Liver (tissue), 9 donors: ENCODE data around the gene PLPP2. TPM values are rescaled to one million over a fixed set of nuclear protein-coding genes. Genes with fewer than 3 reads are reported as not detected.

ENCODE experiments used
- DNase-seq: peaks from one replicate; pipeline ENCODE4 v3.0.0-alpha.2; 2017; ENCODE audit warnings: low spot score
- H3K27ac ChIP-seq, 2 donors: one replicate each; pipeline ENCODE4 v1.7.0; 2013; ENCODE audit warnings: inconsistent platforms in 2 of 2, low read length in 2 of 2, control low read depth in 1 of 2, low read depth in 1 of 2, mild to moderate bottlenecking in 1 of 2
- H3K27me3 ChIP-seq, 4 donors: one replicate each; pipeline versions ENCODE4 v1.6.1 to v1.7.0; 2013; ENCODE audit warnings: low read length in 3 of 4, inconsistent platforms in 1 of 4, mild to moderate bottlenecking in 1 of 4, moderate library complexity in 1 of 4; ENCODE audit not compliant: control insufficient read depth in 4 of 4, insufficient read depth in 4 of 4
- H3K36me3 ChIP-seq, 4 donors: one replicate each; pipeline versions ENCODE4 v1.6.1 to v1.7.0; 2013; ENCODE audit warnings: low read length in 3 of 4, mild to moderate bottlenecking in 3 of 4, low read depth in 1 of 4, moderate library complexity in 1 of 4; ENCODE audit not compliant: control insufficient read depth in 4 of 4, insufficient read depth in 3 of 4
- H3K4me1 ChIP-seq, 4 donors: one replicate each; pipeline versions ENCODE4 v1.6.1 to v1.7.0; 2013; ENCODE audit warnings: low read length in 3 of 4, mild to moderate bottlenecking in 3 of 4, moderate library complexity in 1 of 4; ENCODE audit not compliant: control insufficient read depth in 4 of 4, insufficient read depth in 4 of 4
- H3K4me3 ChIP-seq, 3 donors: one replicate each; pipeline versions ENCODE4 v1.6.1 to v1.7.0; 2013; ENCODE audit warnings: low read length in 3 of 3, control low read depth in 1 of 3, low read depth in 1 of 3, mild to moderate bottlenecking in 1 of 3
- H3K9ac ChIP-seq, 2 donors: one replicate each; pipeline ENCODE4 v1.7.0; 2013; ENCODE audit warnings: low read length in 2 of 2, mild to moderate bottlenecking in 2 of 2, moderate library complexity in 2 of 2, control low read depth in 1 of 2, low read depth in 1 of 2
- H3K9me3 ChIP-seq, 4 donors: one replicate each; pipeline versions ENCODE4 v1.6.1 to v1.7.0; 2013; ENCODE audit warnings: low read length in 3 of 4; ENCODE audit not compliant: control insufficient read depth in 4 of 4
- EGR1 ChIP-seq, 2 donors: IDR thresholded peaks; 2 replicates each; pipeline ENCODE4 v1.6.1; 2016 to 2018; ENCODE audit warnings: antibody characterized with exemption in 2 of 2, low read depth in 2 of 2
- FOXA1 ChIP-seq: IDR thresholded peaks from 2 replicates; pipeline ENCODE4 v1.6.1; 2016; ENCODE audit warnings: antibody characterized with exemption
- FOXA2 ChIP-seq: IDR thresholded peaks from 2 replicates; pipeline ENCODE4 v1.6.1; 2016; ENCODE audit warnings: antibody characterized with exemption
- GABPA ChIP-seq, 2 donors: IDR thresholded peaks in 1 of 2; conservative IDR thresholded peaks in 1 of 2; 2 replicates each; pipeline ENCODE4 v1.6.1; 2016; ENCODE audit warnings: antibody characterized with exemption in 2 of 2, mild to moderate bottlenecking in 1 of 2, moderate library complexity in 1 of 2
- HNF4A ChIP-seq, 2 donors: conservative IDR thresholded peaks; 2 replicates each; pipeline ENCODE4 v1.6.1; 2016; ENCODE audit warnings: antibody characterized with exemption in 2 of 2, mild to moderate bottlenecking in 2 of 2
- HNF4G ChIP-seq: IDR thresholded peaks from 2 replicates; pipeline ENCODE4 v1.6.1; 2016; ENCODE audit warnings: antibody characterized with exemption
- JUND ChIP-seq, 2 donors: IDR thresholded peaks; 2 replicates each; pipeline ENCODE4 v1.6.1; 2016; ENCODE audit warnings: antibody characterized with exemption in 2 of 2
- MAX ChIP-seq: IDR thresholded peaks from 2 replicates; pipeline ENCODE4 v1.6.1; 2016; ENCODE audit warnings: antibody characterized with exemption
- NR2F2 ChIP-seq: IDR thresholded peaks from 2 replicates; pipeline ENCODE4 v1.6.1; 2016; ENCODE audit warnings: antibody characterized with exemption
- RAD21 ChIP-seq, 2 donors: IDR thresholded peaks; 2 replicates each; pipeline ENCODE4 v1.6.1; 2016; ENCODE audit warnings: antibody characterized with exemption in 2 of 2, mild to moderate bottlenecking in 2 of 2
- RXRA ChIP-seq, 2 donors: IDR thresholded peaks; 2 replicates each; pipeline ENCODE4 v1.6.1; 2017 to 2018; ENCODE audit warnings: antibody characterized with exemption in 2 of 2, mild to moderate bottlenecking in 1 of 2
- SP1 ChIP-seq: IDR thresholded peaks from 2 replicates; pipeline ENCODE4 v1.6.1; 2018; ENCODE audit warnings: antibody characterized with exemption, mild to moderate bottlenecking
- TAF1 ChIP-seq: conservative IDR thresholded peaks from 2 replicates; pipeline ENCODE4 v1.6.1; 2016; ENCODE audit warnings: antibody characterized with exemption, mild to moderate bottlenecking
- YY1 ChIP-seq: IDR thresholded peaks from 2 replicates; pipeline ENCODE4 v1.6.1; 2016; ENCODE audit warnings: antibody characterized with exemption, mild to moderate bottlenecking
- ZBTB33 ChIP-seq: IDR thresholded peaks from 2 replicates; pipeline ENCODE4 v1.6.1; 2016; ENCODE audit warnings: antibody characterized with exemption
- WGBS: extraction: QIAGEN DNeasy Blood & Tissue Kit; methylation state at CpG from one replicate; pipeline ENCODE4 v1.1.7; 2013; 5-methylcytosine and 5-hydroxymethylcytosine counted together
- polyA plus RNA-seq, 2 donors: library from polyadenylated mRNA; stranded (reverse) in 1 of 2; unstranded in 1 of 2; fragments of 200-250 nt in 1 of 2; fragments of >200 nt in 1 of 2; fragmentation: Nextera tagmentation in 1 of 2; extraction: Ambion mirVana in 1 of 2; gene quantifications; one replicate each; pipeline versions ENCODE4 v1.2.1 to v1.2.3, GENCODE V29; 2013 to 2015
- total RNA-seq, 2 donors: library from RNA; depleted of rRNA; stranded (reverse); fragments of >200 nt; gene quantifications; one replicate each; pipeline ENCODE4 v1.2.3, GENCODE V29; 2014
- TF ChIP-seq, protein P1 (sequence below): fragments of 150-350 bp; IDR thresholded peaks from 2 replicates; pipeline ENCODE4 v1.5.1; 2017; ENCODE audit warnings: improper control_type of control experiment, low read depth, low read length; ENCODE audit not compliant: missing input control
- TF ChIP-seq, protein P2 (sequence below): IDR thresholded peaks from 2 replicates; pipeline ENCODE4 v1.6.1; 2016; ENCODE audit warnings: antibody characterized with exemption
- donor health status: healthy.
- donor health status: healthy.
- donor health status: healthy.
- donor health status: healthy.
- donor health status: healthy.

The PLPP2 gene
- total and polyA plus RNA-seq, 4 donors = 0.75 to 5.9 (median 2.0) TPM

DNA sequence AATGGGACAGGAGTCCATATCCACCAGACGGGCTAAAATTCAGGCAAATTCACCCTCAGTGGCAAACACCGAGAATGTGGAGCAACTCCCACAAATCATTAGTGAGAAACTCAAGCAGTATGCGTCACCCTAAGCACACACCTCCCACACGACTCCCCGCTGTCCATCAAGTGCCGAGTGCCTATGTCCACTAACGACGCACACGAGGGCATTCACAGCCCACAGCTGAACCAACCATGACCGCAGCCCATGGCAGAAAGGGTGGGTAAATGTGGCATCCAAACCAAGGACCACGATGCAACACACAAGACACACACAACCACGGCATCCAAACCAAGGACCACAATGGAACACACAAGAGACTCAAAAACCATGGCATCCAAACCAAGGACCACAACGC is 31.4 kb upstream of the PLPP2 start:
- Histone ChIP-seq H3K9me3 (peaks cover 0 to 1% (median 0%) of the 10 kb centered on the region in 4 donors), H3K9ac (no peak overlapping the region), H3K27me3 (no peaks in the 10 kb centered on the region), H3K4me1 (no peaks in the 10 kb centered on the region), H3K36me3 (peaks cover 0 to 31% (median 13%) of the 10 kb centered on the region in 4 donors), H3K27ac (no peak overlapping the region), H3K4me3 (no peak overlapping the region)
- 97% methylated on average over 13 of the region's 13 CpGs for WGBS
- no peak for TF ChIP-seq EGR1 (IDR thresholded peaks at IDR 0.05; ENCODE audit: low read depth in 2 of 2)
- no peak for TF ChIP-seq SP1
- no peak for TF ChIP-seq RXRA (IDR thresholded peaks at IDR 0.05)
- no peak for TF ChIP-seq FOXA2
- TF ChIP-seq, protein P1, sequence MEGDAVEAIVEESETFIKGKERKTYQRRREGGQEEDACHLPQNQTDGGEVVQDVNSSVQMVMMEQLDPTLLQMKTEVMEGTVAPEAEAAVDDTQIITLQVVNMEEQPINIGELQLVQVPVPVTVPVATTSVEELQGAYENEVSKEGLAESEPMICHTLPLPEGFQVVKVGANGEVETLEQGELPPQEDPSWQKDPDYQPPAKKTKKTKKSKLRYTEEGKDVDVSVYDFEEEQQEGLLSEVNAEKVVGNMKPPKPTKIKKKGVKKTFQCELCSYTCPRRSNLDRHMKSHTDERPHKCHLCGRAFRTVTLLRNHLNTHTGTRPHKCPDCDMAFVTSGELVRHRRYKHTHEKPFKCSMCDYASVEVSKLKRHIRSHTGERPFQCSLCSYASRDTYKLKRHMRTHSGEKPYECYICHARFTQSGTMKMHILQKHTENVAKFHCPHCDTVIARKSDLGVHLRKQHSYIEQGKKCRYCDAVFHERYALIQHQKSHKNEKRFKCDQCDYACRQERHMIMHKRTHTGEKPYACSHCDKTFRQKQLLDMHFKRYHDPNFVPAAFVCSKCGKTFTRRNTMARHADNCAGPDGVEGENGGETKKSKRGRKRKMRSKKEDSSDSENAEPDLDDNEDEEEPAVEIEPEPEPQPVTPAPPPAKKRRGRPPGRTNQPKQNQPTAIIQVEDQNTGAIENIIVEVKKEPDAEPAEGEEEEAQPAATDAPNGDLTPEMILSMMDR = no peak
- no peak for TF ChIP-seq MAX
- no peak for TF ChIP-seq RAD21 (IDR thresholded peaks at IDR 0.05)
- TF ChIP-seq, protein P2, sequence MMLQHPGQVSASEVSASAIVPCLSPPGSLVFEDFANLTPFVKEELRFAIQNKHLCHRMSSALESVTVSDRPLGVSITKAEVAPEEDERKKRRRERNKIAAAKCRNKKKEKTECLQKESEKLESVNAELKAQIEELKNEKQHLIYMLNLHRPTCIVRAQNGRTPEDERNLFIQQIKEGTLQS = no peak
- no peak for TF ChIP-seq GABPA (IDR thresholded peaks at IDR 0.05 in 1 of 2, conservative IDR thresholded peaks at IDR 0.05 in 1 of 2)
- no peak for TF ChIP-seq NR2F2
- no peak for TF ChIP-seq HNF4G
- no peak for TF ChIP-seq ZBTB33
- no peak for TF ChIP-seq HNF4A (conservative IDR thresholded peaks at IDR 0.05)
- no peak for TF ChIP-seq FOXA1
- no peak for TF ChIP-seq JUND (IDR thresholded peaks at IDR 0.05)
- TF ChIP-seq TAF1 = no peak
- no peak for DNase-seq

GRCh38 chr19:318509-318774 is 27.2 kb upstream of the PLPP2 start:
- TF ChIP-seq SP1 (no peak), ZBTB33 (no peak), YY1 (no peak)
- Histone ChIP-seq H3K9ac (no peak overlapping the region), H3K27me3 (no peaks in the 10 kb centered on the region), H3K4me3 (no peak overlapping the region), H3K27ac (no peak overlapping the region), H3K36me3 (peaks cover 0 to 11% (median 3%) of the 10 kb centered on the region in 4 donors), H3K4me1 (no peaks in the 10 kb centered on the region), H3K9me3 (no peaks in the 10 kb centered on the region)
- WGBS = 97% methylated on average over 5 of the region's 5 CpGs
- no peak for DNase-seq
